ENCODE data around the gene PTPRM. TPM values are rescaled to one million over a fixed set of nuclear protein-coding genes. Genes with fewer than 3 reads are reported as not detected.

The PTPRM gene
- polyA plus RNA-seq, 1 of the 3 experiments (the other 2 are of a cell fraction), result 16.0 TPM

DNA sequence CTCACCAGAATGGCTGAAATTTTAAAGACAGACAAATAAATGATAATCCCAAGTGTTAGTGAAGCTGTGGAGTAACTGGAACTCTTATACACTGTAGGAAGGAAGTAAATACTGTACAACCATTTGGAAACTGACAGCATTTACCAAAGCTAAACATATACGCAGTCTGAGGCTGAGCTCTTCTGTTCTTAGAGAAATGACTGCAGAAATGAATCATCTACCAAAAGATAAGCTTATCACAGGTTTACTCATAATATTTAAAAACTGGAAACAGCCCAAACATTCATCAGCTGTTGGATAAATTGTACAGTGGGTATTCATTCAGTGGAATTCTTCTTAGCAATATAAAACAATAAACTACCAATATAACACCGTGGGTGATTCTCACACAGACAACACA is 824.0 kb downstream of the PTPRM start:
- H4K20me1 ChIP-seq (ENCODE audit: insufficient read depth), result no peaks in the 10 kb centered on the region
- no peaks in the 10 kb centered on the region for H3K9me3 ChIP-seq
- H3K27ac ChIP-seq (ENCODE audit: low read depth in 2 of 2, low read length in 1 of 2), result no peak overlapping the region
- H3K4me3 ChIP-seq (ENCODE audit: low read depth in 2 of 2, low read length in 1 of 2), result no peak overlapping the region
- no peak overlapping the region for H2AFZ ChIP-seq (ENCODE audit: low read depth)
- H3K9me2 ChIP-seq, result no peaks in the 10 kb centered on the region
- no peaks in the 10 kb centered on the region for H3K27me3 ChIP-seq (ENCODE audit: insufficient read depth)
- DNase-seq, result no peak
- ChIA-PET CTCF (interaction anchor here (1.0 to 4.1 kb wide), 8 partner anchors 9 to 1118 kb away, joined by 3 to 27 read pairs (median 14); partner anchors contain the start of gene PTPRM), POLR2A (no interaction called here)
- no peaks in the 10 kb centered on the region for H3K36me3 ChIP-seq (replicated peaks in 1 of 2; ENCODE audit: control insufficient read depth in 1 of 2, insufficient read depth in 2 of 2, low read length in 1 of 2)
- no peak overlapping the region for H3K9ac ChIP-seq
- H3K4me1 ChIP-seq (ENCODE audit: control insufficient read depth in 1 of 2, insufficient read depth in 2 of 2, low read depth in 1 of 2, low read length in 1 of 2), result peaks cover 0 to 14% of the 10 kb centered on the region in 2 experiments; a peak in 1 of 4 replicates
- no peaks in the 10 kb centered on the region for H3F3A ChIP-seq (replicated peaks; ENCODE audit: insufficient read depth)
- no peaks in the 10 kb centered on the region for H3K79me2 ChIP-seq (ENCODE audit: insufficient read depth)
- no peak for TF ChIP-seq POLR2AphosphoS5 (IDR thresholded peaks at IDR 0.05; ENCODE audit: low read depth, low read length)
- TF ChIP-seq MEF2A (IDR thresholded peaks at IDR 0.05; ENCODE audit: borderline replicate concordance, low read depth), result no peak
- 52% methylated on average over 2 of the region's 2 CpGs for WGBS (ENCODE audit: low lambda C conversion rate)
- no peak overlapping the region for H3K4me2 ChIP-seq

GRCh38 chr18:8396254-8396653 is 829.1 kb downstream of the PTPRM start:
- POLR2A ChIA-PET, result no interaction called here
- DNase-seq, result peak; percentile 47
- H3K4me2 ChIP-seq, result no peak overlapping the region
- CTCF ChIA-PET, result interaction anchor here (1.0 to 2.3 kb wide), 10 partner anchors 9 to 1124 kb away, joined by 3 to 7 read pairs (median 5); no protein-coding TSS in a partner anchor
- peaks cover 0 to 27% of the 10 kb centered on the region in 2 experiments; a peak in 2 of 4 replicates for H3K4me1 ChIP-seq (ENCODE audit: control insufficient read depth in 1 of 2, insufficient read depth in 2 of 2, low read depth in 1 of 2, low read length in 1 of 2)
- H3K79me2 ChIP-seq (ENCODE audit: insufficient read depth), result no peaks in the 10 kb centered on the region
- H3K9me3 ChIP-seq, result no peaks in the 10 kb centered on the region
- no peaks in the 10 kb centered on the region for H4K20me1 ChIP-seq (ENCODE audit: insufficient read depth)
- no peak overlapping the region for H3K9ac ChIP-seq
- TF ChIP-seq EP300 (IDR thresholded peaks at IDR 0.05; ENCODE audit: borderline replicate concordance in 1 of 2, low read depth in 1 of 2, low read length in 1 of 2), result peak in 1 of 2 experiments; percentile 23; a peak in 1 of 4 replicates
- TF ChIP-seq NFIC (IDR thresholded peaks at IDR 0.05; ENCODE audit: borderline replicate concordance), result no peak
- no peak for TF ChIP-seq TEAD4 (IDR thresholded peaks at IDR 0.05; ENCODE audit: borderline replicate concordance, insufficient read depth)
- peak; percentile 55; the same call in 1 of the 2 replicates for TF ChIP-seq RCOR1 (IDR thresholded peaks at IDR 0.05; ENCODE audit: low read length)
- TF ChIP-seq YY1 (IDR thresholded peaks at IDR 0.05; ENCODE audit: low read depth), result no peak
- TF ChIP-seq POLR2AphosphoS5 (IDR thresholded peaks at IDR 0.05; ENCODE audit: low read depth, low read length), result no peak
- no peak for TF ChIP-seq TCF12 (IDR thresholded peaks at IDR 0.05)
- TF ChIP-seq, protein P1, sequence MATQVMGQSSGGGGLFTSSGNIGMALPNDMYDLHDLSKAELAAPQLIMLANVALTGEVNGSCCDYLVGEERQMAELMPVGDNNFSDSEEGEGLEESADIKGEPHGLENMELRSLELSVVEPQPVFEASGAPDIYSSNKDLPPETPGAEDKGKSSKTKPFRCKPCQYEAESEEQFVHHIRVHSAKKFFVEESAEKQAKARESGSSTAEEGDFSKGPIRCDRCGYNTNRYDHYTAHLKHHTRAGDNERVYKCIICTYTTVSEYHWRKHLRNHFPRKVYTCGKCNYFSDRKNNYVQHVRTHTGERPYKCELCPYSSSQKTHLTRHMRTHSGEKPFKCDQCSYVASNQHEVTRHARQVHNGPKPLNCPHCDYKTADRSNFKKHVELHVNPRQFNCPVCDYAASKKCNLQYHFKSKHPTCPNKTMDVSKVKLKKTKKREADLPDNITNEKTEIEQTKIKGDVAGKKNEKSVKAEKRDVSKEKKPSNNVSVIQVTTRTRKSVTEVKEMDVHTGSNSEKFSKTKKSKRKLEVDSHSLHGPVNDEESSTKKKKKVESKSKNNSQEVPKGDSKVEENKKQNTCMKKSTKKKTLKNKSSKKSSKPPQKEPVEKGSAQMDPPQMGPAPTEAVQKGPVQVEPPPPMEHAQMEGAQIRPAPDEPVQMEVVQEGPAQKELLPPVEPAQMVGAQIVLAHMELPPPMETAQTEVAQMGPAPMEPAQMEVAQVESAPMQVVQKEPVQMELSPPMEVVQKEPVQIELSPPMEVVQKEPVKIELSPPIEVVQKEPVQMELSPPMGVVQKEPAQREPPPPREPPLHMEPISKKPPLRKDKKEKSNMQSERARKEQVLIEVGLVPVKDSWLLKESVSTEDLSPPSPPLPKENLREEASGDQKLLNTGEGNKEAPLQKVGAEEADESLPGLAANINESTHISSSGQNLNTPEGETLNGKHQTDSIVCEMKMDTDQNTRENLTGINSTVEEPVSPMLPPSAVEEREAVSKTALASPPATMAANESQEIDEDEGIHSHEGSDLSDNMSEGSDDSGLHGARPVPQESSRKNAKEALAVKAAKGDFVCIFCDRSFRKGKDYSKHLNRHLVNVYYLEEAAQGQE (IDR thresholded peaks at IDR 0.05; ENCODE audit: low read depth, low read length), result no peak
- no peak for TF ChIP-seq ZBTB33 (IDR thresholded peaks at IDR 0.05; ENCODE audit: borderline replicate concordance, low read depth)
- TF ChIP-seq ELF1 (IDR thresholded peaks at IDR 0.05), result no peak
- 68% methylated on average over 7 of the region's 7 CpGs for WGBS (ENCODE audit: low lambda C conversion rate)
- H2AFZ ChIP-seq (ENCODE audit: low read depth), result no peak overlapping the region
- no peak overlapping the region for H3K4me3 ChIP-seq (ENCODE audit: low read depth in 2 of 2, low read length in 1 of 2)
- H3F3A ChIP-seq (replicated peaks; ENCODE audit: insufficient read depth), result no peaks in the 10 kb centered on the region
- no peaks in the 10 kb centered on the region for H3K36me3 ChIP-seq (replicated peaks in 1 of 2; ENCODE audit: control insufficient read depth in 1 of 2, insufficient read depth in 2 of 2, low read length in 1 of 2)
- no peaks in the 10 kb centered on the region for H3K27me3 ChIP-seq (ENCODE audit: insufficient read depth)
- H3K9me2 ChIP-seq, result no peaks in the 10 kb centered on the region
- H3K27ac ChIP-seq (ENCODE audit: low read depth in 2 of 2, low read length in 1 of 2), result peak overlapping the region in 1 of 2 experiments; percentile 88; a peak in 2 of 4 replicates
